ENCODE results near the gene AKR1E2. TPM values are rescaled to one million over a fixed set of nuclear protein-coding genes. Genes with fewer than 3 reads are reported as not detected.
"Not testable (repeated sequence)": the region's sequence is repeated elsewhere in the genome, so short reads cannot be mapped to it uniquely, and the experiment has no call there.

The AKR1E2 gene
- total RNA-seq, 1 experiment from 2014 or later, result 0.36 TPM

DNA sequence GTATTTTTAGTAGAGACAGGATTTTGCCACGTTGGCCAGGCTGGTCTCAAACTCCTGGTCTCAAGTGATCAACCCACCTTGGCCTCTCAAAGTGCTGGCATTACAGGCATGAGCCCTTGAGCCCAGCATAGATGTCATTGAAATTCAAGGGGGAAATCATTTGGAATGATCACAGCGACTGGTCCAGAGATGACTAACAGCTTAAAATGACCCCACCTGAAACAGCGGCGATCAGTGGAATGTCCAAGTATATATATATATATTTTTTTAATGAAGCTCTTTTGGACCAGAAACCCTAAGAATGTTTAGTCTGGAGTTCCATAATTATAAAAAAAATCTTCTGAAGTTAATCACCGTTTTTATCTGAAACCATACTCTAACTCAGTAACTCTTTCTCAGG, 12.5 kb upstream of the AKR1E2 start:
- Histone ChIP-seq H3K27me3 (ENCODE audit: low read length) (no peaks in the 10 kb centered on the region), H3K4me2 (ENCODE audit: low read length) (no peak overlapping the region), H3K9ac (ENCODE audit: low read length) (no peak overlapping the region), H3K4me1 (ENCODE audit: insufficient read depth, low read length) (peaks cover 13% of the 10 kb centered on the region), H3K36me3 (ENCODE audit: low read depth, low read length) (no peaks in the 10 kb centered on the region), H3F3A (ENCODE audit: low read length, unreplicated experiment) (no peaks in the 10 kb centered on the region), H3K79me2 (ENCODE audit: low read length) (no peaks in the 10 kb centered on the region), H3K9me3 (ENCODE audit: low read length) (no peaks in the 10 kb centered on the region), H2AFZ (ENCODE audit: low read length) (no peak overlapping the region), H3K4me3 (ENCODE audit: low read length) (no peak overlapping the region), H3K27ac (ENCODE audit: low read length) (peak overlapping the region; percentile 44), H4K20me1 (ENCODE audit: low read length) (no peaks in the 10 kb centered on the region), H3K9me2 (replicated peaks; ENCODE audit: low read length) (no peaks in the 10 kb centered on the region)
- POLR2A ChIA-PET (ENCODE audit: unreplicated experiment), result no interaction called here
- TF ChIP-seq, protein P1, sequence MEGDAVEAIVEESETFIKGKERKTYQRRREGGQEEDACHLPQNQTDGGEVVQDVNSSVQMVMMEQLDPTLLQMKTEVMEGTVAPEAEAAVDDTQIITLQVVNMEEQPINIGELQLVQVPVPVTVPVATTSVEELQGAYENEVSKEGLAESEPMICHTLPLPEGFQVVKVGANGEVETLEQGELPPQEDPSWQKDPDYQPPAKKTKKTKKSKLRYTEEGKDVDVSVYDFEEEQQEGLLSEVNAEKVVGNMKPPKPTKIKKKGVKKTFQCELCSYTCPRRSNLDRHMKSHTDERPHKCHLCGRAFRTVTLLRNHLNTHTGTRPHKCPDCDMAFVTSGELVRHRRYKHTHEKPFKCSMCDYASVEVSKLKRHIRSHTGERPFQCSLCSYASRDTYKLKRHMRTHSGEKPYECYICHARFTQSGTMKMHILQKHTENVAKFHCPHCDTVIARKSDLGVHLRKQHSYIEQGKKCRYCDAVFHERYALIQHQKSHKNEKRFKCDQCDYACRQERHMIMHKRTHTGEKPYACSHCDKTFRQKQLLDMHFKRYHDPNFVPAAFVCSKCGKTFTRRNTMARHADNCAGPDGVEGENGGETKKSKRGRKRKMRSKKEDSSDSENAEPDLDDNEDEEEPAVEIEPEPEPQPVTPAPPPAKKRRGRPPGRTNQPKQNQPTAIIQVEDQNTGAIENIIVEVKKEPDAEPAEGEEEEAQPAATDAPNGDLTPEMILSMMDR (conservative IDR thresholded peaks at IDR 0.05; ENCODE audit: low read depth, low read length), result no peak
- TF ChIP-seq EZH2phosphoT487 (IDR thresholded peaks at IDR 0.05; ENCODE audit: borderline replicate concordance, low read length) (no peak), EZH2 (IDR thresholded peaks at IDR 0.05; ENCODE audit: low read length, unreplicated experiment) (no peak)
- intact Hi-C loops (cut with micrococcal nuclease), result no loop called here
- no peak for DNase-seq
- ATAC-seq, result no peak
- CTCF ChIA-PET, result no interaction called here
- BruUV-seq (replicated peaks), result TSS peak; percentile 26

DNA sequence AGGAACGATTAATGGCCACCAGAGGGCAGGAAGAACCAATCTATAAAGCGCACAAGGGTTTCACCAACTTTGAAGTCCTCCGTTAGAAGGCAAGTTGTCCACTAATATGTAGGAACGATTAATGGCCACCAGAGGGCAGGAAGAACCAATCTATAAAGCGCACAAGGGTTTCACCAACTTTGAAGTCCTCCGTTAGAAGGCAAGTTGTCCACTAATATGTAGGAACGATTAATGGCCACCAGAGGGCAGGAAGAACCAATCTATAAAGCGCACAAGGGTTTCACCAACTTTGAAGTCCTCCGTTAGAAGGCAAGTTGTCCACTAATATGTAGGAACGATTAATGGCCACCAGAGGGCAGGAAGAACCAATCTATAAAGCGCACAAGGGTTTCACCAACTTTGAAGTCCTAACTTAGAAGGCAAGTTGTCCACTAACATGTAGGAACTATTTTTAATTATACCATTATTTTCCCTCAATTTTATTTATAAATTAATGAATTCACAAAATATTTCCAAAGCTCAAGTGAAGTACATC, 10.3 kb upstream of the AKR1E2 start:
- not testable (repeated sequence) for H3K36me3 ChIP-seq (ENCODE audit: low read depth, low read length); ATAC-seq; H3K9me2 ChIP-seq (replicated peaks; ENCODE audit: low read length); H3K27me3 ChIP-seq (ENCODE audit: low read length); H3F3A ChIP-seq (ENCODE audit: low read length, unreplicated experiment); H3K4me2 ChIP-seq (ENCODE audit: low read length); H3K9me3 ChIP-seq (ENCODE audit: low read length); H2AFZ ChIP-seq (ENCODE audit: low read length); H4K20me1 ChIP-seq (ENCODE audit: low read length); H3K27ac ChIP-seq (ENCODE audit: low read length); H3K9ac ChIP-seq (ENCODE audit: low read length); H3K79me2 ChIP-seq (ENCODE audit: low read length); H3K4me3 ChIP-seq (ENCODE audit: low read length); BruUV-seq (replicated peaks)
- ChIA-PET POLR2A (ENCODE audit: unreplicated experiment) (interaction anchor here (0.6 kb wide), 1 partner anchor 53 kb away, joined by 3 read pairs; no protein-coding TSS in a partner anchor), CTCF (interaction anchor here (0.6 kb wide), 1 partner anchor 804 kb away, joined by 4 read pairs; no protein-coding TSS in a partner anchor)
- intact Hi-C loops (cut with micrococcal nuclease), result loop anchor here (1.0 kb wide), 1 partner anchor 44 kb away; no protein-coding TSS in a partner anchor
- peak; percentile 6 for DNase-seq
- TF ChIP-seq, protein P1 (conservative IDR thresholded peaks at IDR 0.05; ENCODE audit: low read depth, low read length), result peak; percentile 71
- H3K4me1 ChIP-seq (ENCODE audit: insufficient read depth, low read length), result peaks cover 10% of the 10 kb centered on the region; the same call in 1 of the 2 replicates

DNA sequence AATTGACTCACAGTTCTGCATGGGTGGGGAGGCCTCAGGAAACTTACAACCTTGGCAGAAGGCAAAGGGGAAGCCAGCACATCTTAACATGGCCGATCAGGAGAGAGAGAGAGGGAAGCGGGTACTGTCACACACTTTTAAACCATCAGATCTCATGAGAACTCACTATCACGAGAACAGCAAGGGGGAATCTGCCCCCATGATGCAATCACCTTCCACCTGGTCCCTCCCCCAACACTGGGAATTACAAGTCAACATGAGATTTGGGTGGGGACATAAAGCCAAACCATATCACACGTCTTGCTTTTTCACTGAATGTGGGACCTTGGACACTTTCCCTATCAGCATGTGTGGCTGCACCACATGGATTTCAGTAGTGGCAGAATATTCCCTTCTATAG, 9.0 kb upstream of the AKR1E2 start:
- DNase-seq (no peak), ATAC-seq (no peak)
- CTCF ChIA-PET, result no interaction called here
- no peak overlapping the region for H3K4me3 ChIP-seq (ENCODE audit: low read length)
- H3K4me2 ChIP-seq (ENCODE audit: low read length), result no peak overlapping the region
- no peaks in the 10 kb centered on the region for H3K9me3 ChIP-seq (ENCODE audit: low read length)
- POLR2A ChIA-PET (ENCODE audit: unreplicated experiment), result no interaction called here
- H3K27me3 ChIP-seq (ENCODE audit: low read length), result no peaks in the 10 kb centered on the region
- H3K27ac ChIP-seq (ENCODE audit: low read length), result no peak overlapping the region
- H3K79me2 ChIP-seq (ENCODE audit: low read length), result no peaks in the 10 kb centered on the region
- no peaks in the 10 kb centered on the region for H3K9me2 ChIP-seq (replicated peaks; ENCODE audit: low read length)
- no peaks in the 10 kb centered on the region for H3F3A ChIP-seq (ENCODE audit: low read length, unreplicated experiment)
- intact Hi-C loops (cut with micrococcal nuclease), result no loop called here
- no peaks in the 10 kb centered on the region for H4K20me1 ChIP-seq (ENCODE audit: low read length)
- H3K4me1 ChIP-seq (ENCODE audit: insufficient read depth, low read length), result peaks cover 10% of the 10 kb centered on the region; the same call in 1 of the 2 replicates
- no TSS peak for BruUV-seq (replicated peaks)
- H2AFZ ChIP-seq (ENCODE audit: low read length), result no peak overlapping the region
- H3K36me3 ChIP-seq (ENCODE audit: low read depth, low read length), result no peaks in the 10 kb centered on the region
- TF ChIP-seq, protein P1 (conservative IDR thresholded peaks at IDR 0.05; ENCODE audit: low read depth, low read length), result no peak
- TF ChIP-seq EZH2phosphoT487 (IDR thresholded peaks at IDR 0.05; ENCODE audit: borderline replicate concordance, low read length) (no peak), EZH2 (IDR thresholded peaks at IDR 0.05; ENCODE audit: low read length, unreplicated experiment) (no peak)
- H3K9ac ChIP-seq (ENCODE audit: low read length), result no peak overlapping the region

All from PC-3 (cell line).